Measurements from ENCODE around the gene TXNDC11. TPM values are rescaled to one million over a fixed set of nuclear protein-coding genes. Genes with fewer than 3 reads are reported as not detected.

Gene TXNDC11
- total RNA-seq, 1 experiment from 2014 or later = 24.3 TPM

GRCh38 chr16:11781773-11782172, 39.1 kb upstream of the TXNDC11 start:
- no peaks in the 10 kb centered on the region for H3K9me3 Mint-ChIP-seq (ENCODE audit: unreplicated experiment)
- Histone ChIP-seq H3K36me3 (ENCODE audit: control insufficient read depth, insufficient read depth, low read length) (no peaks in the 10 kb centered on the region), H3K4me3 (ENCODE audit: low read depth, low read length) (no peak overlapping the region), H3K9me3 (no peaks in the 10 kb centered on the region), H3K27me3 (replicated peaks; ENCODE audit: control insufficient read depth, insufficient read depth, low read length) (no peaks in the 10 kb centered on the region), H3K4me1 (peaks cover 8% of the 10 kb centered on the region; the same call in 1 of the 2 replicates)
- BruUV-seq (replicated peaks) = no TSS peak
- POLR2A ChIA-PET = no interaction called here
- peaks cover 10% of the 10 kb centered on the region for H3K4me1 Mint-ChIP-seq (ENCODE audit: low read depth, unreplicated experiment)
- H3K36me3 Mint-ChIP-seq (ENCODE audit: insufficient read depth, unreplicated experiment) = peaks cover 12% of the 10 kb centered on the region
- DNase-seq = no peak
- TF ChIP-seq CTCF (IDR thresholded peaks at IDR 0.05; ENCODE audit: insufficient read depth in 1 of 2, low read depth in 1 of 2, low read length in 1 of 2, severe bottlenecking in 1 of 2, unreplicated experiment in 1 of 2) = no peak
- intact Hi-C loops (cut with micrococcal nuclease; ENCODE audit: unreplicated experiment) = no loop called here
- CTCF ChIA-PET = interaction anchor here (0.5 kb wide), 1 partner anchor 9 kb away, joined by 3 read pairs; no protein-coding TSS in a partner anchor
- H3K27ac Mint-ChIP-seq (ENCODE audit: unreplicated experiment) = no peak overlapping the region
- H3K27me3 Mint-ChIP-seq (ENCODE audit: insufficient read depth, unreplicated experiment) = no peaks in the 10 kb centered on the region
- H3K4me3 Mint-ChIP-seq (ENCODE audit: unreplicated experiment) = no peak overlapping the region

GRCh38 chr16:11780991-11781680, 38.5 kb upstream of the TXNDC11 start:
- H3K27me3 Mint-ChIP-seq (ENCODE audit: insufficient read depth, unreplicated experiment) = no peaks in the 10 kb centered on the region
- Histone ChIP-seq H3K4me1 (peaks cover 8% of the 10 kb centered on the region; the same call in 1 of the 2 replicates), H3K27me3 (replicated peaks; ENCODE audit: control insufficient read depth, insufficient read depth, low read length) (no peaks in the 10 kb centered on the region), H3K4me3 (ENCODE audit: low read depth, low read length) (no peak overlapping the region), H3K9me3 (no peaks in the 10 kb centered on the region), H3K36me3 (ENCODE audit: control insufficient read depth, insufficient read depth, low read length) (no peaks in the 10 kb centered on the region)
- H3K9me3 Mint-ChIP-seq (ENCODE audit: unreplicated experiment) = no peaks in the 10 kb centered on the region
- H3K4me3 Mint-ChIP-seq (ENCODE audit: unreplicated experiment) = no peak overlapping the region
- no peak for DNase-seq
- peaks cover 12% of the 10 kb centered on the region for H3K36me3 Mint-ChIP-seq (ENCODE audit: insufficient read depth, unreplicated experiment)
- POLR2A ChIA-PET = no interaction called here
- CTCF ChIA-PET = interaction anchor here (0.5 kb wide), 1 partner anchor 9 kb away, joined by 3 read pairs; no protein-coding TSS in a partner anchor
- H3K27ac Mint-ChIP-seq (ENCODE audit: unreplicated experiment) = no peak overlapping the region
- H3K4me1 Mint-ChIP-seq (ENCODE audit: low read depth, unreplicated experiment) = peaks cover 10% of the 10 kb centered on the region
- no TSS peak for BruUV-seq (replicated peaks)
- no peak for TF ChIP-seq CTCF (IDR thresholded peaks at IDR 0.05; ENCODE audit: insufficient read depth in 1 of 2, low read depth in 1 of 2, low read length in 1 of 2, severe bottlenecking in 1 of 2, unreplicated experiment in 1 of 2)
- intact Hi-C loops (cut with micrococcal nuclease; ENCODE audit: unreplicated experiment) = no loop called here

DNA sequence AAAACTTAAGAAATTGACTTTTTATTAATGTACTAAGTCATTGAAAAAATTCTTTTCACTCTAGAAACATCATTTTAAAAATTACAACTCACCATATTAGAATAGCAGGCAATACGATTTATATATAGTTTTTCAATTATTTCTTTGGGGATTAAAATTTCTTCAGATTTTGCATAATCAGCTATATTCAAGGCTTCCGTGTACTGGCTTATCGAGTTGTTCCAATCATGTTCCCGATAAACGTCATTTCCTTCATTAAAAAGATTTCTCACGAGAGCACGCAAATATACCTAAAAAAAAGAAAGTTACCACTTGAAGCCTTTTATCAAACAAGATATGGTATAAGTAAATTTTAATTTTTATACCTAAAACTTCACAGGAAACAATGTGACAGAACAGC, 36.4 kb upstream of the TXNDC11 start:
- H3K4me1 Mint-ChIP-seq (ENCODE audit: low read depth, unreplicated experiment) = peaks cover 10% of the 10 kb centered on the region
- Histone ChIP-seq H3K4me1 (peaks cover 4% of the 10 kb centered on the region; the same call in 1 of the 2 replicates), H3K36me3 (ENCODE audit: control insufficient read depth, insufficient read depth, low read length) (peaks cover 2% of the 10 kb centered on the region), H3K4me3 (ENCODE audit: low read depth, low read length) (no peak overlapping the region), H3K9me3 (no peaks in the 10 kb centered on the region), H3K27me3 (replicated peaks; ENCODE audit: control insufficient read depth, insufficient read depth, low read length) (no peaks in the 10 kb centered on the region)
- DNase-seq = no peak
- H3K9me3 Mint-ChIP-seq (ENCODE audit: unreplicated experiment) = no peaks in the 10 kb centered on the region
- H3K27ac Mint-ChIP-seq (ENCODE audit: unreplicated experiment) = no peak overlapping the region
- ChIA-PET POLR2A (no interaction called here), CTCF (no interaction called here)
- intact Hi-C loops (cut with micrococcal nuclease; ENCODE audit: unreplicated experiment) = no loop called here
- H3K4me3 Mint-ChIP-seq (ENCODE audit: unreplicated experiment) = no peak overlapping the region
- BruUV-seq (replicated peaks) = no TSS peak
- H3K27me3 Mint-ChIP-seq (ENCODE audit: insufficient read depth, unreplicated experiment) = no peaks in the 10 kb centered on the region
- no peak for TF ChIP-seq CTCF (IDR thresholded peaks at IDR 0.05; ENCODE audit: insufficient read depth in 1 of 2, low read depth in 1 of 2, low read length in 1 of 2, severe bottlenecking in 1 of 2, unreplicated experiment in 1 of 2)
- H3K36me3 Mint-ChIP-seq (ENCODE audit: insufficient read depth, unreplicated experiment) = peaks cover 25% of the 10 kb centered on the region
